HG02610 (cell line): Measurements from ENCODE around the gene SLC35A2.
"Not testable (repeated sequence)": the region's sequence is repeated elsewhere in the genome, so short reads cannot be mapped to it uniquely, and the experiment has no call there.

Experiments used
- ATAC-seq: cut with Tn5 transposase; IDR thresholded peaks from one replicate; pipeline ENCODE4 v1.9.1; 2021; ENCODE audit warnings: mild to moderate bottlenecking, moderate library complexity; ENCODE audit not compliant: unreplicated experiment

The SLC35A2 gene

DNA sequence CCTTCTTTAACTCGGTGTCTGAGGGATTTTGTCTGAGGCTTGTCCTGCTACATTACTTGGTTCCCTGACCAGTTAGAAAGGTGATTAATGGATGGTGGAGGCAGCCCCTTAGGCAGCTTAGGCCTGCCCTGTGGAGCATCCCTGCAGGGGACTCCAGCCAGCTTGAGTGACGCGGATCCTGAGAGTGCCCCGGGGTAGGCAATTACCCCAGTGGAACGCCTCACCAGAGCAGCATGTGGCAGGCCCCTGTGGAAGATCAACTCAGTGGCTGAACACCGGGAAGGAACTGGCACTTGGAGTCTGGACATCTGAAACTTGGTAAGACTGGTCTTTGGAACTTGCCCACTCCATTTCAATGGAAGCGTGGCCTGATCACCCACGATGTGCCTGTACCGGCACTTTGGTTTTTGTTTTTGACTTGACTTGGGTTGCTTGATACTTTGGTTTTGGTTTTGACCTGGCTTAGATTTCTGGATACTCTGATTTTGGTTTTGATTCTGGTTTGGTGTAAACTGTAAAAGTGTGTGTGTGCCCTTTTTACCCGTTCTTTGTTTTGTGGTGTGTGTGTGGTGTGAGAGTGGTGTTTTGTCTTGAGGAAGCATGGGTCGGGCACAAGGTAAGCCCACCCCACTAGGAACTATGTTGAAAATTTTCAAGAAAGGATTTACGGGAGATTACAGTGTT lies 57.2 kb downstream of the SLC35A2 start:
- ATAC-seq: not testable (repeated sequence)

- not testable (repeated sequence) for ATAC-seq
These were observed 58.0 kb downstream of the SLC35A2 start for GRCh38 chrX:48853494-48853893.
